GM12878 (cell line): ENCODE data around the gene CPA2. TPM values are rescaled to one million over a fixed set of nuclear protein-coding genes. Genes with fewer than 3 reads are reported as not detected.

Experiments
- ATAC-seq: fragments of 200-7000 bp; cut with Tn5 transposase; 3 replicates; pipeline ENCODE4 v1.9.1; 2020; ENCODE audit warnings: mild to moderate bottlenecking, moderate library complexity
- BruUV-seq: library from RNA; stranded (reverse); fragments of 400-500 nt; replicated peaks from 2 replicates; lab custom pipeline; 2021; lab: Mats Ljungman, UMichigan
- CTCF ChIA-PET: fragments of 300-600 bp; sonication (Branson Sonifier 250); formaldehyde crosslinking; extraction: SDS; loops from one replicate; lab custom pipeline; 2021; ENCODE audit warnings: inconsistent platforms; lab: Yijun Ruan, JAX
- POLR2A ChIA-PET: fragments of 350-600 bp; formaldehyde crosslinking; extraction: SDS; loops from one replicate; lab custom pipeline; 2021; ENCODE audit warnings: inconsistent platforms; lab: Charles Lee
- RAD21 ChIA-PET: fragments of 300-600 bp; sonication (Branson Sonifier 250); formaldehyde crosslinking; loops from one replicate; lab custom pipeline; 2023; ENCODE audit warnings: antibody characterized with exemption; ENCODE audit not compliant: unreplicated experiment; lab: Charles Lee
- SMC1A ChIA-PET: fragments of 300-600 bp; sonication (Branson Sonifier 250); formaldehyde crosslinking; loops from one replicate; lab custom pipeline; 2023; ENCODE audit not compliant: unreplicated experiment, uncharacterized antibody; lab: Charles Lee
- DNase-seq: peaks from one replicate; pipeline ENCODE4 v3.0.0-alpha.2; 2011; ENCODE audit warnings: low read depth, low spot score
- FAIRE-seq: peaks from 3 replicates; lab custom pipeline; 2011; peaks lifted over from hg19 to GRCh38; lab: Jason Lieb, UNC
- H2AFZ ChIP-seq: 2 replicates; pipeline ENCODE4 v1.6.0; 2011; ENCODE audit warnings: low read depth, low read length, control low read depth; ENCODE audit not compliant: control insufficient read depth
- H3K27ac ChIP-seq: 2 replicates; pipeline ENCODE4 v1.5.1; 2011; ENCODE audit warnings: control low read depth; ENCODE audit not compliant: control insufficient read depth, insufficient read depth
- H3K27me3 ChIP-seq, 2 experiments: replicated peaks in 1 of 2; 2 replicates each; pipeline versions ENCODE4 v1.6.0 to v1.6.1; 2011; ENCODE audit warnings: low read length in 1 of 2; ENCODE audit not compliant: control insufficient read depth in 2 of 2, insufficient read depth in 2 of 2
- H3K36me3 ChIP-seq, 2 experiments: 2 replicates each; pipeline ENCODE4 v1.5.1; 2011; ENCODE audit warnings: low read length in 1 of 2; ENCODE audit not compliant: control insufficient read depth in 2 of 2, insufficient read depth in 2 of 2
- H3K4me1 ChIP-seq: 2 replicates; pipeline ENCODE4 v1.6.1; 2011; ENCODE audit warnings: mild to moderate bottlenecking, low read length, moderate library complexity, mixed read lengths; ENCODE audit not compliant: control insufficient read depth, insufficient read depth
- H3K4me2 ChIP-seq: 2 replicates; pipeline ENCODE4 v1.6.0; 2011; ENCODE audit warnings: control low read depth; ENCODE audit not compliant: control insufficient read depth, insufficient read depth
- H3K4me3 ChIP-seq: fragments of 200-600 bp; sonication (generic); 2 replicates; pipeline ENCODE4 v1.5.1; 2016
- H3K79me2 ChIP-seq: 2 replicates; pipeline ENCODE4 v1.6.0; 2011; ENCODE audit warnings: low read length; ENCODE audit not compliant: control insufficient read depth, insufficient read depth
- H3K9ac ChIP-seq: 2 replicates; pipeline ENCODE4 v1.8.0; 2011; ENCODE audit warnings: low read length, control low read depth, mixed read lengths; ENCODE audit not compliant: control insufficient read depth, insufficient read depth
- H3K9me3 ChIP-seq: replicated peaks from 3 replicates; pipeline ENCODE4 v1.5.1; 2011; ENCODE audit warnings: mild to moderate bottlenecking, low read length; ENCODE audit not compliant: control insufficient read depth, insufficient read depth
- H4K20me1 ChIP-seq: 2 replicates; pipeline ENCODE4 v1.6.0; 2011; ENCODE audit not compliant: control insufficient read depth, insufficient read depth
- ATF3 ChIP-seq: IDR thresholded peaks from 2 replicates; pipeline ENCODE4 v1.6.1; 2011; ENCODE audit warnings: low read depth, mild to moderate bottlenecking, low read length, moderate library complexity, borderline replicate concordance; ENCODE audit errors: extremely low read depth
- PML ChIP-seq: IDR thresholded peaks from 2 replicates; pipeline ENCODE4 v1.6.1; 2012; ENCODE audit warnings: low read length, inconsistent platforms
- RELA ChIP-seq: fragments of 450-650 bp; IDR thresholded peaks from 2 replicates; pipeline ENCODE4 v1.8.0; 2014; ENCODE audit warnings: borderline replicate concordance; ENCODE audit not compliant: partially characterized antibody
- RUNX3 ChIP-seq: IDR thresholded peaks from 2 replicates; pipeline ENCODE4 v1.6.1; 2012; ENCODE audit warnings: low read length, inconsistent platforms
- WGBS: methylation state at CpG from one replicate; pipeline ENCODE4 v1.1.6; 2016; ENCODE audit warnings: low lambda C conversion rate; ENCODE audit not compliant: insufficient replicate concordance, insufficient coverage; ENCODE audit errors: missing lambda C conversion rate; 5-methylcytosine and 5-hydroxymethylcytosine counted together
- in situ Hi-C: fragments of 300-500 bp; cut with MboI; formaldehyde crosslinking; loops from 9 replicates; pipeline ENCODE4 v1.14.3; 2018; ENCODE audit warnings: mixed read lengths
- intact Hi-C: fragments of 100-400 bp; cut with micrococcal nuclease; formaldehyde crosslinking; loops from one replicate; pipeline ENCODE4 v1.14.2; 2022; ENCODE audit not compliant: unreplicated experiment
- polyA plus RNA-seq, 11 experiments: library from polyadenylated mRNA; depleted of rRNA in 4 of 11; unstranded in 6 of 11; stranded (reverse) in 5 of 11; fragments of >200 nt; fragmentation: Nextera tagmentation in 4 of 11; fragmentation: Illumina TruSeq in 1 of 11; extraction: Ambion mirVana in 4 of 11; extraction: Trizol in 1 of 11; gene quantifications; 1 replicate in 1 of 11; 2 replicates in 10 of 11; pipeline versions ENCODE4 v1.2.1 to v1.2.3, GENCODE V29; 2011 to 2016; ENCODE audit warnings: inconsistent platforms in 2 of 11, missing spikeins in 2 of 11, low read depth in 1 of 11
- total RNA-seq, 4 experiments: library from RNA; depleted of rRNA in 3 of 4; stranded (reverse); fragments of >200 nt in 3 of 4; fragmentation: Illumina TruSeq in 1 of 4; extraction: Trizol in 1 of 4; gene quantifications; 2 replicates each; pipeline versions ENCODE4 v1.2.1 to v1.2.3, GENCODE V29; 2013 to 2021
- TF ChIP-seq, protein P1 (sequence below): fragments of 450-650 bp; IDR thresholded peaks from 2 replicates; pipeline ENCODE4 v1.6.1; 2017; ENCODE audit warnings: mild to moderate bottlenecking

CPA2 gene
- total and polyA plus RNA-seq, 10 of the 15 experiments (the other 5 are each of a cell fraction or from before 2014, with no cell fraction given), result 0.04 to 1.9 TPM; not detected in 8

DNA sequence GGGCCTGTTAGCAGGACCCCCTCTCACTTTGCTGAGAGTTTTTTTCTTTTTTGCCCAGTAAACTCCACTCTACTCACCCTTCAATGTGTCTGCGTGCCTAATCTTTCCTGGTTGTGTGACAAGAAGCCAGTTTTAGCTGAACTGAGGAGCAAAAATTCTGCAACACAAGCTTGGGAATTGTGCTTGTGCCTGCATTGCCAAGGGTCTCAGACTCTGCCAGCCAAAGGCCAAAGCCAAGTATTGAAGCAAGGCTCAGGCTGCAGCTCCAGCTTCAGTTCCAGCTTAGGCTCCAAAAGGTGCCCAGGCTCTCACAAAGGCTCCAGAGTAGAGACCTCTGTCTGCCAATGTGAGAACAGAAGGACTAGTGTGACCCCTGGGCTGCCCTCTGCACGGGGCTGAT lies 4.2 kb upstream of the CPA2 start:
- H3K4me1 ChIP-seq, result no peaks in the 10 kb centered on the region
- ChIA-PET RAD21 (no interaction called here), CTCF (interaction anchor here (2.3 kb wide), 1 partner anchor 19 kb away, joined by 7 read pairs; no protein-coding TSS in a partner anchor), POLR2A (no interaction called here), SMC1A (interaction anchor here (1.0 to 1.7 kb wide), 3 partner anchors 8 to 31 kb away, joined by 3 to 4 read pairs (median 3); partner anchors contain the start of gene CPA4)
- H4K20me1 ChIP-seq, result no peaks in the 10 kb centered on the region
- in situ Hi-C loops, result no loop called here
- H3K27me3 ChIP-seq, result no peaks in the 10 kb centered on the region; a peak in 1 of 4 replicates
- H3K4me3 ChIP-seq, result no peak overlapping the region
- no peak for ATAC-seq
- no peak overlapping the region for H3K27ac ChIP-seq
- H3K9me3 ChIP-seq, result no peaks in the 10 kb centered on the region
- no peak for DNase-seq
- no peaks in the 10 kb centered on the region for H3K36me3 ChIP-seq
- H3K9ac ChIP-seq, result no peak overlapping the region
- no peak for TF ChIP-seq RELA
- no peak for TF ChIP-seq RUNX3
- no TSS peak for BruUV-seq
- H3K79me2 ChIP-seq, result no peaks in the 10 kb centered on the region
- H3K4me2 ChIP-seq, result no peak overlapping the region
- 42% methylated on average over 2 of the region's 2 CpGs for WGBS
- FAIRE-seq, result no peak
- H2AFZ ChIP-seq, result no peak overlapping the region
- intact Hi-C loops, result no loop called here

GRCh38 chr7:130263130-130263529 lies 3.5 kb upstream of the CPA2 start:
- ChIA-PET SMC1A (interaction anchor here (1.0 to 1.7 kb wide), 4 partner anchors 9 to 46 kb away, joined by 3 to 4 read pairs (median 4); partner anchors contain the start of gene CPA4), CTCF (interaction anchor here (2.3 kb wide), 1 partner anchor 19 kb away, joined by 7 read pairs; no protein-coding TSS in a partner anchor), POLR2A (no interaction called here), RAD21 (no interaction called here)
- no peaks in the 10 kb centered on the region for H3K9me3 ChIP-seq
- no peak overlapping the region for H2AFZ ChIP-seq
- H4K20me1 ChIP-seq, result no peaks in the 10 kb centered on the region
- no peak overlapping the region for H3K27ac ChIP-seq
- 47% methylated on average over 2 of the region's 2 CpGs for WGBS
- in situ Hi-C loops, result no loop called here
- H3K4me2 ChIP-seq, result no peak overlapping the region
- ATAC-seq (no peak), DNase-seq (no peak), FAIRE-seq (no peak)
- no peaks in the 10 kb centered on the region; a peak in 1 of 4 replicates for H3K27me3 ChIP-seq
- no peaks in the 10 kb centered on the region for H3K79me2 ChIP-seq
- intact Hi-C loops, result no loop called here
- H3K9ac ChIP-seq, result no peak overlapping the region
- BruUV-seq, result no TSS peak
- H3K36me3 ChIP-seq, result no peaks in the 10 kb centered on the region
- TF ChIP-seq, protein P1, sequence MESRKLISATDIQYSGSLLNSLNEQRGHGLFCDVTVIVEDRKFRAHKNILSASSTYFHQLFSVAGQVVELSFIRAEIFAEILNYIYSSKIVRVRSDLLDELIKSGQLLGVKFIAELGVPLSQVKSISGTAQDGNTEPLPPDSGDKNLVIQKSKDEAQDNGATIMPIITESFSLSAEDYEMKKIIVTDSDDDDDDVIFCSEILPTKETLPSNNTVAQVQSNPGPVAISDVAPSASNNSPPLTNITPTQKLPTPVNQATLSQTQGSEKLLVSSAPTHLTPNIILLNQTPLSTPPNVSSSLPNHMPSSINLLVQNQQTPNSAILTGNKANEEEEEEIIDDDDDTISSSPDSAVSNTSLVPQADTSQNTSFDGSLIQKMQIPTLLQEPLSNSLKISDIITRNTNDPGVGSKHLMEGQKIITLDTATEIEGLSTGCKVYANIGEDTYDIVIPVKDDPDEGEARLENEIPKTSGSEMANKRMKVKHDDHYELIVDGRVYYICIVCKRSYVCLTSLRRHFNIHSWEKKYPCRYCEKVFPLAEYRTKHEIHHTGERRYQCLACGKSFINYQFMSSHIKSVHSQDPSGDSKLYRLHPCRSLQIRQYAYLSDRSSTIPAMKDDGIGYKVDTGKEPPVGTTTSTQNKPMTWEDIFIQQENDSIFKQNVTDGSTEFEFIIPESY, result no peak
- TF ChIP-seq ATF3 (no peak), PML (no peak)
- no peak overlapping the region for H3K4me3 ChIP-seq
- H3K4me1 ChIP-seq, result no peaks in the 10 kb centered on the region
